Subcutaneous adipose tissue (tissue), 4 donors: ENCODE results near the gene TRIAP1. TPM values are rescaled to one million over a fixed set of nuclear protein-coding genes. Genes with fewer than 3 reads are reported as not detected.

Experiments used
- total RNA-seq, 4 donors: library from RNA; depleted of rRNA; stranded (reverse); fragments of >200 nt; gene quantifications; one replicate each; pipeline ENCODE4 v1.1.0, GENCODE V29; 2016
- TF ChIP-seq, protein P1 (sequence below): fragments of 450-650 bp; IDR thresholded peaks from one replicate; pipeline ENCODE4 v1.5.1; 2016; ENCODE audit warnings: low read depth, mild to moderate bottlenecking, control low read depth, antibody characterized with exemption, moderate library complexity

Gene TRIAP1
- total RNA-seq, 4 donors from 2014 or later, result 12.6 to 31.8 (median 15.7) TPM

DNA sequence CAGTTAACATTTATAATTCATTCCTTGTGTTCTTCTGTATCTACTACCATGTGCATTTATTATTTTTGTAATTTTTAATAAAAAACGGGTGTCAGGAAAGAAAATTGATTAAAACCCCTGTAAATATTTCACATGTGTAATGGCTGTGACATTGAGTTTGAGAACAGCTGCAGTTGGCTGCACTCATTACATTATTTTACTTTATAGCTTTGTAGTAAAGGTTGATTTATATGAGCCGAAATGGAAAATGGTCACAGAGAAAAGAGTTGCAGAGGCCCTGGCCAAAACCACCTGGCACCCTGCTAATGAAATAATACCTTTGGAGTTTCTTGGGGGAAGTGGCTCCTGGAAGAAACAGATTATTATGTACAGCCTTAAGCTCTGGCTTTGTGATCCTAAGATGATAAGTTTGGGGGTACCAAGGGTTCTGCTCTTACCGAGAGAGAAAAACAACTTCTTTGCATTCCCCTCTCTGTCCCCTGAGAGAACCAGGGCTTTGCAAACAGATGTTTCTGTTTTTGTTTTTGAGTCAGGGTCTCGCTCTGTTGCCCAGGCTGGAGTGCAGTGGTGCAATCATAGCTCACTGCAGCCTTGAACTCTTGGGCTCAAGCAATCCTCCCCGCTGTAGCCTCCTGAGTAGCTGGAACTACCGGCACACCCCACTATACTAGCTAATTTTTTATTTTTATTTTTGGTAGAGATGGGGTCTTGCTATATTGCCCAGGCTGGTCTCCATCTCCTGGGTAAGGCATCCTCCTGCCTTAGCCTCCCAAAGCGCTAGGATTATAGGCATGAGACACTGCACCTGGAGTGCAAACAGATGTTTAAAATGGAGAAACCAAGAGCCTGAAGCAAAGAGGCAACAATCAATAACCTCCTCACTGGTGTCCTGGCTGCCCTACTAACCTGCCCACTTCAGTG lies 40.0 kb upstream of the TRIAP1 start:
- TF ChIP-seq, protein P1, sequence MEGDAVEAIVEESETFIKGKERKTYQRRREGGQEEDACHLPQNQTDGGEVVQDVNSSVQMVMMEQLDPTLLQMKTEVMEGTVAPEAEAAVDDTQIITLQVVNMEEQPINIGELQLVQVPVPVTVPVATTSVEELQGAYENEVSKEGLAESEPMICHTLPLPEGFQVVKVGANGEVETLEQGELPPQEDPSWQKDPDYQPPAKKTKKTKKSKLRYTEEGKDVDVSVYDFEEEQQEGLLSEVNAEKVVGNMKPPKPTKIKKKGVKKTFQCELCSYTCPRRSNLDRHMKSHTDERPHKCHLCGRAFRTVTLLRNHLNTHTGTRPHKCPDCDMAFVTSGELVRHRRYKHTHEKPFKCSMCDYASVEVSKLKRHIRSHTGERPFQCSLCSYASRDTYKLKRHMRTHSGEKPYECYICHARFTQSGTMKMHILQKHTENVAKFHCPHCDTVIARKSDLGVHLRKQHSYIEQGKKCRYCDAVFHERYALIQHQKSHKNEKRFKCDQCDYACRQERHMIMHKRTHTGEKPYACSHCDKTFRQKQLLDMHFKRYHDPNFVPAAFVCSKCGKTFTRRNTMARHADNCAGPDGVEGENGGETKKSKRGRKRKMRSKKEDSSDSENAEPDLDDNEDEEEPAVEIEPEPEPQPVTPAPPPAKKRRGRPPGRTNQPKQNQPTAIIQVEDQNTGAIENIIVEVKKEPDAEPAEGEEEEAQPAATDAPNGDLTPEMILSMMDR, result no peak

DNA sequence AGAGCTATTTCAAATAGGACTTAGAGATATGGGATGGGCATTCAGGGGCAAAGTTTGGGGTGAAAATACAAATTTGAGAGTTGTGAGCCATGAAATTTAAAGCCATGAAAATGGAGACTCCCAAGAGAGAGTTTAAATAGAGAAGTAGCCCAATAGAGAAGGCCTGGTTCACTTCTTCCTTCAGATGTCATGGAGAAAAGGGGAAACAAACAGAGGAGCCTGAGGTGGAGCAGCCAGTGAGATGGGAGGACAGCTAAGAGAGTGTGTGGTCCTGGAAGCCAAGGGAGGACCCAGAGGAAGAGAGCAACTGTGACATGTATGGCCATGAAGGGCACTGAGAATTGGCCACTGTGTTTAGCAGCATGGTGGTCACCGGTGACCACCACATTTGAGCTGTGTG lies 37.4 kb upstream of the TRIAP1 start:
- TF ChIP-seq, protein P1, result no peak

DNA sequence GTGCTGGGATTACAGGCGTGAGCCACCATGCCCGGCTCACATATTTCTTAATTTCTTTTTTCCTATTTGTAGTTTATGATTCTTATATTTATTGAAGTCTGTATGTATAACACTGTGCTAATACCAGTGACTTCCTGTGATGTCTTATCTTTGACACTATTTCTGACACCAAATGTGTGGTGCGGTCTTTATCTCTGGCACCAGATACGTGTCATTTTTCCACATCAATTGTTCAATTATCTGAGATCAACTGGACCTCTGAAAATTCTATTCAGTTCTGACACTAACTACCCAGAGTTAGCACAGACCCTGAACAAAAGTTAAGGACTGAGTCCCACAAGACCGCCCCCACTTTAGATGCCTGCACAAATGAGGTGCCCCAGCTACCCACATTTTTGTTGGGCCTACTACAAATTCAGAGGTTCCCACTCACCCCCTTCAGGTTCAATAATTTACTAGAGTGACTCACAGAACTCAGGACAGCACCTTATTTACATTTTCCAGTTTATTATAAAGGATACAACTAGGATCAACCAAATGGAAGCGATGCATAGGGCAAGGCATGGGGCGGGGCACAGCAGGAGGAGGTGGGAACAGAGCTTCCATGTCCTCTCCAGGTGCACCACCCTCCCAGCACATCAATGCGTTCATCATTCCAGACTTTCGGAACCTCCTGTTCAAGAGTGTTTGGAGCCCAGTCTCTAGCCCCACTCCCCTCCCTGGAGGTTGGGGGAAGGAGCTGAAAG lies 35.0 kb upstream of the TRIAP1 start:
- TF ChIP-seq, protein P1, result no peak

DNA sequence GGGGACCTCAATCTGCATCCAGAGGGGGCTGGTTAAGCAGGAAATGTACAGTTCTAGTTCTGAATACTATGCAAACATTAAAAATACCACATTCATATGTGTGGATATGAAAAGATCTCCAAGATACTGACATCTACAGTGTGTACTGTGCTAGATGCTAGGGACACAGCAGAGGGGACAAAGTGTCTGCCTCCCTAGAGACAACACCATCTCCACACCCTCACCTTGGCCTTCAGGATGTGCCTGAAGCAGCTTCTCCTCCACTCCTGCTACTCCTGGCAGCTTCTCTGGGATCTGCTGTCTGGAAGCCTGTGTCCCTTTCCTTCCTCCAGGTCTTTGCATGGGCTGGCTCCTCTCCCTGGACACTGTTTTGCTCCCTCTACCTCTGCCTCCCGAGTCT lies 34.0 kb upstream of the TRIAP1 start:
- TF ChIP-seq, protein P1, result no peak

DNA sequence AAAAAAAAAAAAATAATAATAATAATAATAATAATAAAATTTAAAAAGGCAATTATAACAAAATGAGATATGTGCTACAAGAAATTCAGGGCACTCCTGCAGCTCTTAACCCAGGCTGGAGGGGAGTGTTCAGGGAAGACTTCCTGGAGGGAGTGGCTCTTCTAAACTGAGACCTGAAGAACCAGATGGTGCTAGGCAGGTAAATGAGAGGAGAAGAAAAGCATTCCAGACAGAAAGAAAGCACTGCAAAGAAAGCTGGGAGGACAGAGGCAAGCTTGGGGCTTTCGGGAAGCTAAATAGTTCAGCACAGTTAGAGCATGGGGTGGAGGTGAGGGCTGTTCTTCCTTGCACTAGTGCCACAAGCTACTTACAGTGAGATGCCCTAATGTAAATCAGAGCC lies 33.3 kb upstream of the TRIAP1 start:
- TF ChIP-seq, protein P1, result no peak

DNA sequence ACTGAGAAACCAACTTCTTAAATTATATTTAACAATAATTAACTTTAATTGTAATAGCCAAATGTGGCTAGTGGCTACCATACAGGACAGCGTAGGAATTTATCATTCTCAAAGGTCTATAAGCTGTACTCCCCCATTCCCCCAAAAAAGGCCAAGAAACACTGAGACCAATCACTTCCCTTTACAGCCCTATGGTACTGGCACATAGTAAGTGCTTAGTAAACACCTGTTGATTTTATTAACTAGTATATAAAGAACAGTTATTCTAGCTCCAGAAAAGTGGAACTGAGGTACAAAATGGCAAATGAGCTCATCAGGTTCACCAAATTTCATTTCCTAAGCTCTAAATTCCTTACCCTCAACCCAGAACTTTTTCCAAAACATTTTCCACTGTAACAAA lies 29.5 kb upstream of the TRIAP1 start:
- TF ChIP-seq, protein P1, result no peak

DNA sequence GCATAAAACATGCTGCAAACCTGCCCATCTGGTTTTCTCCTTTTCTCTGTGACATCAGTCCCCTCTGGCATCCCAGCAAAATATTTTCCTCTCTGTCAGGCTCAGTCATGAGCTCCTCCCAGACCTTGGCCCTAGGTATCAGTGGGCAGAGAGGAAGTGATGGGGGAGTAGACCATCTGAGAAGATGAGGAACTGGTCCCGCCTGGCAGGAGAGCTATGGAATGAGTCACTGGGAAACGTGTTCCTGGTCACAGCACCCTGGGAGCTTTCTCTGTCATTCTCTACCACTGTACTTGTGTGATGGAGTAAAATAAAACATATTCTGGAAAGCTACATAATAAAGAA lies 28.4 kb upstream of the TRIAP1 start:
- TF ChIP-seq, protein P1, result no peak
